ENCODE measurements around the gene FAM107B. TPM values are rescaled to one million over a fixed set of nuclear protein-coding genes. Genes with fewer than 3 reads are reported as not detected.

Gene FAM107B
- total and polyA plus RNA-seq, 2 experiments from 2014 or later: 11.0 to 17.6 TPM

- H3K9me3 Mint-ChIP-seq: 0 out of 3 replicates have a peak, but pooled peaks cover 2% of the 10 kb centered on the region
- H3K27me3 Mint-ChIP-seq (ENCODE audit: insufficient read depth, low read depth, poor library complexity): no peaks in the 10 kb centered on the region
- Histone ChIP-seq H3K36me3 (ENCODE audit: insufficient read depth) (peaks cover 15% of the 10 kb centered on the region), H3K27ac (ENCODE audit: low read depth) (no peak overlapping the region; the same call in 1 of the 2 replicates), H3K9me2 (ENCODE audit: insufficient read depth) (peaks cover 3% of the 10 kb centered on the region; the same call in 1 of the 2 replicates), H3K27me3 (ENCODE audit: insufficient read depth) (no peaks in the 10 kb centered on the region), H3K79me2 (replicated peaks; ENCODE audit: insufficient read depth) (no peaks in the 10 kb centered on the region), H3K4me1 (ENCODE audit: insufficient read depth) (peaks cover 5% of the 10 kb centered on the region; the same call in 1 of the 2 replicates), H4K20me1 (replicated peaks; ENCODE audit: insufficient read depth) (no peaks in the 10 kb centered on the region), H3K4me2 (no peak overlapping the region), H3F3A (replicated peaks; ENCODE audit: low read depth) (no peaks in the 10 kb centered on the region), H3K4me3 (no peak overlapping the region), H2AFZ (no peak overlapping the region)
- DNase-seq (ENCODE audit: low spot score) (no peak), ATAC-seq (no peak)
- no peak overlapping the region for H3K4me3 Mint-ChIP-seq
- H3K4me1 Mint-ChIP-seq: peaks cover 5% of the 10 kb centered on the region; the same call in 2 of the 3 replicates
- TF ChIP-seq CTCF (conservative IDR thresholded peaks at IDR 0.05; ENCODE audit: low read depth in 2 of 2) (no peak), NANOG (IDR thresholded peaks at IDR 0.05; ENCODE audit: borderline replicate concordance) (no peak), ETS1 (IDR thresholded peaks at IDR 0.05) (no peak), CREB1 (CRISPR knock-in tag; IDR thresholded peaks at IDR 0.05; ENCODE audit: low read depth) (no peak), REST (IDR thresholded peaks at IDR 0.05; ENCODE audit: unreplicated experiment) (no peak), EZH2 (IDR thresholded peaks at IDR 0.05; ENCODE audit: low read depth, unreplicated experiment) (no peak), JUNB (IDR thresholded peaks at IDR 0.05; ENCODE audit: unreplicated experiment) (no peak), ZNF114 (CRISPR knock-in tag; IDR thresholded peaks at IDR 0.05) (no peak), POLR2AphosphoS5 (IDR thresholded peaks at IDR 0.05; ENCODE audit: low read depth) (no peak), ZNF331 (CRISPR knock-in tag; IDR thresholded peaks at IDR 0.05; ENCODE audit: low read depth) (no peak), ZNF462 (CRISPR knock-in tag; IDR thresholded peaks at IDR 0.05) (no peak), EZH2phosphoT487 (IDR thresholded peaks at IDR 0.05; ENCODE audit: unreplicated experiment) (no peak), STAT1 (IDR thresholded peaks at IDR 0.05; ENCODE audit: unreplicated experiment) (no peak)
- peaks cover 3% of the 10 kb centered on the region; the same call in 2 of the 3 replicates for H3K36me3 Mint-ChIP-seq (ENCODE audit: low read depth)
- no peak overlapping the region for H3K27ac Mint-ChIP-seq
These were observed 266.9 kb downstream of the FAM107B start for GRCh38 chr10:14507781-14508180.

Measured in GM23338 (cell line).